GM19239 (cell line): ENCODE measurements around the gene NCKAP5.

ENCODE experiments used
- DNase-seq: peaks from one replicate; pipeline ENCODE4 v3.0.0; 2011; ENCODE audit warnings: low spot score; ENCODE audit not compliant: insufficient read length
- FAIRE-seq: peaks from 2 replicates; lab custom pipeline; 2011; peaks lifted over from hg19 to GRCh38; lab: Jason Lieb, UNC

The NCKAP5 gene

DNA sequence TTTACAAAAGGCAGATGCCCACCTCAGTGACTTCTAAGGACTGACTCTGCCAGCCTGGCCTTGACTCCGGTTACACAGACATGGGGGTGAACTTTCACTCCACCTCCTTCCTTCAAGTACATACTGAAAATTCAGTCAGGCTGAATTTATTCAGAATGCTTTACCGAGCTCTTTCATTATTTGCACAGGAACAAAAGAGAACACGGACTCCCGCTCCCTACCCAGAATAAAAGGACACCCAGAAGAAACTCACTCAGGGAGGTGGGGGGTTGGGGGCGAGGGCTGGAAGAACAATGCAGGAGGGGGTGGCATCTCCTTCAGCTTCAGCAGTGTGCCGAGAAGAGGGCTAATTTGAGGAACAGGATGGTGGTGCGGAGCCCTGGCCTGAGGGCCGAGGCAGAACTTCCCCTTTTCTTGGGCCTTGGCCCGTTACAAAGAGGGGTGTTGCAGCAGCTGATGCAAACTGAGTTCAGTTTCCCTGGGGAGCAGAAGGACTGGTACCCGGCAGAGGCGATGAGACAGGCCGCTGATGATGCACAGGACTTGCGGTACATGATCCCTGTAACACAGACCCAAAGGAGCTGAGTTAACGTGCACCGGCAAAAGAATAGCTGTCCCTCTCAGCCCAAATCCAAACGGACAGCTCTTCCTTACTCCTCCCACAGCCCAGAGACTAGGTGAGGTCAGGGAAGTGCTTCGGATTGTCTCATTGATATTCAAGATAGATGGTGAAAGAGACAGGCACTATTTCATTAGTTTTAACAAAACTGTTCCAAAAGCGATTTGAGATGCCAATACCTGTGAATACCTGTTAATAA is 922.3 kb downstream of the NCKAP5 start:
- no peak for DNase-seq
- no peak for FAIRE-seq

DNA sequence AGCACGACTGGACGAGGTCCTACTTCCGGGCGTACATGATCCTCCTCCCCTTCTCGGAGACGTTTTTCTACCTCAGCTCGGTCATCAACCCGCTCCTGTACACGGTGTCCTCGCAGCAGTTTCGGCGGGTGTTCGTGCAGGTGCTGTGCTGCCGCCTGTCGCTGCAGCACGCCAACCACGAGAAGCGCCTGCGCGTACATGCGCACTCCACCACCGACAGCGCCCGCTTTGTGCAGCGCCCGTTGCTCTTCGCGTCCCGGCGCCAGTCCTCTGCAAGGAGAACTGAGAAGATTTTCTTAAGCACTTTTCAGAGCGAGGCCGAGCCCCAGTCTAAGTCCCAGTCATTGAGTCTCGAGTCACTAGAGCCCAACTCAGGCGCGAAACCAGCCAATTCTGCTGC is 923.1 kb downstream of the NCKAP5 start:
- FAIRE-seq: no peak
- no peak for DNase-seq

DNA sequence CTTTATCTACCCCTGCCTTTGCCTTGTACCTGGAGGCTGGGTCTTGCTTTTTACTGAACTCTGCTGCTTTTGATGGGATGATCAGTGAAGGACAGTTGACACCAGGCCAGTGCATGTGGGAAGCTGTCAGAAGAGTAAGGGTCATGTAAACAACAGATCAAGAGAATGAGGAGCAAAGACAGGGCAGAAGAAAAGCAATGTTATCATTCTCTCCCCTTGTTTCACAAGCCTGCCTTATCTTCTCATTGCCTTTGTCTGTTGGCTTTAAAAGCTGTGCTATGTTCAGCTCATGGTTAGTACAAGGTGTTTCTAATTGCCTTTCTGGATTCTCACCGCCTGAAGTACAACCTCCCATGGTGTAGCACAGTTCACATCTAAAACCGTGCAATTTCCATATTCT is 925.8 kb downstream of the NCKAP5 start:
- FAIRE-seq: no peak
- no peak for DNase-seq

- no peak for FAIRE-seq
- no peak for DNase-seq
These were observed 926.4 kb downstream of the NCKAP5 start for GRCh38 chr2:132641819-132642218.

DNA sequence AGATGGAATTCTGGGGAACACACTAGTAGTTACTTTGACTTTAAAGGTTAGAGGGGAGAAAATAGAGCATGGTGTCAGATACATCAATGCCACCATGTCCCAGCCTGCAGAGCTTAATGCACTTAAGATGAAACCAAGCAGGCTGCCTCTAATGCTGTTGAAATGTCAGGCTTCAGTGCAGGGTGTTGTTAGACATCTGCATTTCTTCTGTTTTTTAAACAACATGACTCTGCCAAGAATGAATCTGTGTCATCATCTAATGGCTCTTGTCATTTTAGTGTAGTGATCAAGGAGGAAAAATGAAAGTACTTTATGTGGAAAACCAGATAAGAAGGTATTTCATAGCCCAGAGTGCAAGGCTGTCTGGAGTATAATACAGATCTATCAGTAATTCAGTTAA is 928.1 kb downstream of the NCKAP5 start:
- no peak for FAIRE-seq

GRCh38 chr2:132638313-132639040 is 929.8 kb downstream of the NCKAP5 start:
- FAIRE-seq: no peak

More for the DNA sequence above, 928.1 kb downstream of the NCKAP5 start:
- no peak for DNase-seq

GRCh38 chr2:132636346-132636745 is 931.9 kb downstream of the NCKAP5 start:
- FAIRE-seq (no peak), DNase-seq (no peak)

More at GRCh38 chr2:132638313-132639040, 929.8 kb downstream of the NCKAP5 start:
- DNase-seq: no peak

GRCh38 chr2:132633635-132634034 is 934.6 kb downstream of the NCKAP5 start:
- no peak for DNase-seq
- no peak for FAIRE-seq

- FAIRE-seq (no peak), DNase-seq (no peak)
These were observed 936.1 kb downstream of the NCKAP5 start for GRCh38 chr2:132632000-132632649.

GRCh38 chr2:132627536-132627935 is 940.7 kb downstream of the NCKAP5 start:
- DNase-seq (no peak), FAIRE-seq (no peak)

GRCh38 chr2:132623096-132623839 is 945.0 kb downstream of the NCKAP5 start:
- FAIRE-seq: no peak

More at GRCh38 chr2:132623096-132623839, 945.0 kb downstream of the NCKAP5 start:
- no peak for DNase-seq
